ENCODE data around the gene MIF4GD. TPM values are rescaled to one million over a fixed set of nuclear protein-coding genes. Genes with fewer than 3 reads are reported as not detected.

MIF4GD gene
- polyA plus RNA-seq, 1 donor = 23.2 TPM

Other genes with a start within 250 kb of the MIF4GD start
- gene ATP5PD, start 224.3 kb downstream of the MIF4GD start, polyA plus RNA-seq = 321 TPM
- gene KCTD2, start 224.0 kb downstream of the MIF4GD start, polyA plus RNA-seq = 16.1 TPM
- gene SLC16A5, start 183.3 kb downstream of the MIF4GD start, polyA plus RNA-seq = 25.5 TPM
- gene ARMC7, start 161.3 kb downstream of the MIF4GD start, polyA plus RNA-seq = 9.3 TPM
- 52.2 TPM for gene NT5C, start 139.5 kb downstream of the MIF4GD start, polyA plus RNA-seq
- 93.1 TPM for gene JPT1, start 116.7 kb downstream of the MIF4GD start, polyA plus RNA-seq
- gene SUMO2, start 88.3 kb downstream of the MIF4GD start, polyA plus RNA-seq = 338 TPM
- gene NUP85, start 65.6 kb downstream of the MIF4GD start, polyA plus RNA-seq = 49.9 TPM
- 41.3 TPM for gene GGA3, start 9.6 kb downstream of the MIF4GD start, polyA plus RNA-seq
- 59.3 TPM for gene MRPS7, start 9.4 kb downstream of the MIF4GD start, polyA plus RNA-seq
- gene SLC25A19, start 18.2 kb upstream of the MIF4GD start, polyA plus RNA-seq = 10.8 TPM
- 67.7 TPM for gene GRB2, start 134.4 kb upstream of the MIF4GD start, polyA plus RNA-seq
- gene TMEM94, start 185.4 kb upstream of the MIF4GD start, polyA plus RNA-seq = 56.7 TPM
- gene CASKIN2, start 244.3 kb upstream of the MIF4GD start, polyA plus RNA-seq = 13.9 TPM
- gene TSEN54, start 245.3 kb upstream of the MIF4GD start, polyA plus RNA-seq = 65.3 TPM